Hippocampal formation (tissue), 2 donors: Measurements from ENCODE around the gene CCHCR1.

Source experiments
- DNase-seq, 2 donors: peaks; one replicate each; lab custom pipeline; 2025; lab: John Stamatoyannopoulos, UW

The CCHCR1 gene

GRCh38 chr6:31107052-31107451 is 50.5 kb downstream of the CCHCR1 start:
- DNase-seq: no peak

DNA sequence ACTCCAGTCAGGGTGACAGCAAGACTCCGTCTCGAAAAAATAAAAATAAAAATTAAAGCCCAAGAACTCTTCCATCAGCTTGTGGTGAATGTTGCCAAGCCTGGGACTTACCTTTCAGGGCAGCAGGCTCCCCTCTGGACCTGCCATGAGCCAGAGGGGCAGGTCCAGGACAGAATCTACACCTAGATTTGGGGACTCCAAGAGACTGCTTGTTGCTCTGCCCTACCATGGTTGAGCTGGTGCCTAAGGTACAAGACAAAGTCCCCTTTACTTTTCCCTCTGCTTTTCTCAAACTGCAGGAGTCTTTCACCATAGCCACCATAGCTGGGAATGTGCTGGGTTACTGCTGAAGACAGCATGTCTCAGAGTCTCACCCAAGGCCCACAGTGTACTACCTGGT is 54.5 kb downstream of the CCHCR1 start:
- DNase-seq: no peak

DNA sequence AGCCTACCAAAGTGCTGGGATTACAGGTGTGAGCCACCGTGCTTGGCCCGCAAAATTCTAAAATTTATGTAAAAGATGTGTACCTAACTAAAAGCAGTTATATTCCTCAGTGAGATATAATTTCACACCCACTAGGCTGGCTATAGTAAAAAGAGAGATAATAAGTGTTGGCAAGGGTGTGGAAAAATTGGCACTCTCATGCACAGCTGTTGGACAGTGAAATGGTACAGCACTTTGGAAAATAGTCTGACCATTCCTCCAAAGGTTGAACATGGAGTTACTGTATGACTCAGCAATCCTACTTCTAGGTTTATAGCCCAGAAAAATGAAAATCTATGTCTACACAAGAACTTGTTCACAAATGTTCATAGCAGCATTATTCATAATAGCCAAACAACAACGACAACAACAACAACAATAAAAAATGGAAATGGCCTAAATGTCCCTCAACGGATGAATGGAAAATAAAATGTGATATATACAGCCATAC is 59.1 kb downstream of the CCHCR1 start:
- DNase-seq: no peak

DNA sequence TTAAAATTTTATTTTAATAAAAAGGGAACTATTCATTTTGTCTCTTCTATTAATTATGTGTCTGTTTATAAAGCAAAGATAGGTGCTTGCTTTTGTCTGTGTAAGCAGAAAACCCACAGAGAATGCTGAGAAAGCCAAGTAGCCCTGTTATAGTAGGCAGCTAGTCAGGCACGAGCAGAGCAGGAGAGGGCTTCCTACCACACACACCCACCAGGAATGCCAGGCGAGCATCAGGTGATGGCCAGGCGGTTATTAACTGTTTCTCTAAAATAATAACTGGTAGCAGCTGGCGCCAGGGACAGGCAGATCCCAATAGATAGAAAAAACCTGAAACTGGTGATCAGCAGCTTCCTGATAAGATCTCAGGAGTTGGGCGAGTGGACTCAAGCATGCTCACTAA is 60.9 kb downstream of the CCHCR1 start:
- no peak for DNase-seq

DNA sequence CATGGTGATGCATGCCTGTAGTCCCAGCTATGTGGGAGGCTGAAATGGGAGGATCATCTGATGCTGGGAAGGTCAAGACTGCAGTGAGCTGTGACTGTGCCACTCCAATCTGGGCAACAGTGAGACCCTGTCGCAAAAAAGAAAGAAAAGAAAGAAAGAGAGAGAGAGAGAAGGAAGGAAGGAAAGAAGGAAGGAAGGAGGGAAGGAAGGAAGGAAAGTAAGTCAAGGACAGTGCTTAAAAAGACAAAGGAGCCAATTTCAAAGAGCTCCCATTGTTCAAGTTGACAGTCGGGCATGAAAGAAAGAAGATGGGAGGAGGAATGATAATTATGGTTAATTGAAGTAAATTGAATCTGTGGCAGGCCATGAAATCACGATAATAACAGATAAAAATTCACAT is 61.4 kb downstream of the CCHCR1 start:
- DNase-seq: no peak

DNA sequence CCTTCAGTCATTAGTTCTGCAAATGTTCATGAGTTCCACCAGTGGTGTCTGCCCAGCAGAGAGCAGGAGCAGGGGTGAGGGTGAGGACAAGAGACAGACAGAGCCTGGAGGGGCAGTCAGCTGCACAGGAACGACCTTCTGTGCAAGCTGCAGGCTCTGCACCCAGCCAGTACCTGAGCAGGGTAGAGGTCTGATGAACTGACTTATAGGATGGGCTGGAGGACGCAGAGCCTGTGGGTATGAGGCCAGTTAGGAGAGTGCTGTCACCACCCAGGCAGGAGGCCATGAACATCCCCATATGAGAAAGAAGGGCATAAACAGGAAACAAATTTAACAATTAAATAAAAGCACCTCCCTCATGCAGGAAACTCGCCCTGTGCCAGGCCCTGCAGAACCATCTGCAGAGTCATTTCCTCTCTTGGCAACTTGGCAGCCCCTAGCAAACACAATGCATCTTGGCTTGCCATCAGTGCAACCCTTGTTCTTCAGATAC is 63.2 kb downstream of the CCHCR1 start:
- no peak for DNase-seq

DNA sequence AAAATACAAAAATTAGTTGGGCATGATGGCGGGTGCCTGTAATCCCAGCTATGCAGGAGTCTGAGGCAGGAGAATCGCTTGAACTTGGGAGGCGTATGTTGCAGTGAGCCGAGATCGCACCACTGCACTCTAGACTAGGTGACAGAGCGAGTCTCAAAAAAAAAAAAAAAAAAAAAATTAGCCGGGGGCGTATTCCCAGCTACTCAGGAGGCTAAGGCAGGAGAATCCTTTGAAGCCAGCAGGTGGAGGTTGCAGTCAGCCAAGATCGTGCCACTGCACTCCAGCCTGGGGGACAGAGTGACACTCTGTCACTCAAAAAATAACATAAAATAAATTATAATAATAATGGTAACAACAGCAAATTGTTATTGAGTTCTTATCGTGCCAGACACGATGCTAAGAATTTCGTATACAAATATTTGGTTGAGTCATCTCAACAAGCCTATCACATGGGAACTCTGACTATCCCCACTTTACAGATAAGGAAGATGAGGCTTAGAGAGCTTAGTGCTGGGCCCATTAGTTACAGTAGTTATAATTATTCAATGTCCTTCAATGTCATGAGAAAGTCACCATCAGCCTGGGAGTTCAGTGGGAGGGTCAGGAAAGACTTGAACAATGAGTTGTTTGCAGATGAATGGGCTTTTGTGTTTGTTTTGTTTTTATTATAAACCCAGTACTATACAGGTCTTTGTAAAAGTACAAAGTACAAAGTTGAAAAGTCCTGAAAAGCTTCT is 64.7 kb downstream of the CCHCR1 start:
- DNase-seq: no peak
